HG03095 (cell line): Measurements from ENCODE around the gene KLHL11.
"Not testable (repeated sequence)": the region's sequence is repeated elsewhere in the genome, so short reads cannot be mapped to it uniquely, and the experiment has no call there.

Source experiments
- ATAC-seq: cut with Tn5 transposase; IDR thresholded peaks from one replicate; pipeline ENCODE4 v1.9.1; 2021; ENCODE audit warnings: moderate library complexity; ENCODE audit not compliant: unreplicated experiment

The KLHL11 gene

DNA sequence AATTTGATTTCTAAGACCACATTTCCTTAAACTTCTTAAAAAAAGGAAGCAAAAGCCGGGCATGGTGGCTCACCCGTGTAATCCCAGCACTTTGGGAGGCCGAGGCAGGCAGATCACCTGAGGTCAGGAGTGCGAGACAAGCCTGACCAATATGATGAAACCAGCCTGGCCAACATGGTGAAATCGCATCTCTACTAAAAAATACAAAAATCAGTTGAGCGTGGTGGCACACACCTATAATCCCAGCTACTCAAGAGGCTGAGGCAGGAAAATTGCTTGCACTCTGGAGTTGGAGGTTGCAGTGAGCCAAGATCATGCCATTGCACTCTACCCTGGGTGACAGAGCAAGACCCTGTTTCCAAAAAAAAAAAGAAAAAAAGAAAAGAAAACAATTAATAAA is 24.4 kb downstream of the KLHL11 start:
- not testable (repeated sequence) for ATAC-seq

DNA sequence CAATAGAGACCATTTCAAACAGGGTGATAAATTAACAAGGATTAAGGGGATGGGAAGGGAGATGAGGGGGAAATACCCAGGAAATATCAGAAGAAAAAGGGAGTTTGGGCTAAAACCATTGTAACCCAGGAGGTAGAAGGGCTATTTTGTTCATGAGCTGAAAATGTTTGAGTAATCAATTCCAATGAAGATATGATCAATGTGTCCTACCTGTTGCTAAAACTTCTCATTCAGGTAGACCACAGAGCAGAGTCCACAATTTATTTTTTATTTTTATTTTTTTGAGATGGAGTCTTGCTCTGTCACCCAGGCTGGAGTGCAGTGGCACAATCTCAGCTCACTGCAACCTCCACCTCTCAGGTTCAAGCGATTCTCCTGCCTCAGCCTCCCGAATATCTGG is 25.8 kb downstream of the KLHL11 start:
- not testable (repeated sequence) for ATAC-seq

DNA sequence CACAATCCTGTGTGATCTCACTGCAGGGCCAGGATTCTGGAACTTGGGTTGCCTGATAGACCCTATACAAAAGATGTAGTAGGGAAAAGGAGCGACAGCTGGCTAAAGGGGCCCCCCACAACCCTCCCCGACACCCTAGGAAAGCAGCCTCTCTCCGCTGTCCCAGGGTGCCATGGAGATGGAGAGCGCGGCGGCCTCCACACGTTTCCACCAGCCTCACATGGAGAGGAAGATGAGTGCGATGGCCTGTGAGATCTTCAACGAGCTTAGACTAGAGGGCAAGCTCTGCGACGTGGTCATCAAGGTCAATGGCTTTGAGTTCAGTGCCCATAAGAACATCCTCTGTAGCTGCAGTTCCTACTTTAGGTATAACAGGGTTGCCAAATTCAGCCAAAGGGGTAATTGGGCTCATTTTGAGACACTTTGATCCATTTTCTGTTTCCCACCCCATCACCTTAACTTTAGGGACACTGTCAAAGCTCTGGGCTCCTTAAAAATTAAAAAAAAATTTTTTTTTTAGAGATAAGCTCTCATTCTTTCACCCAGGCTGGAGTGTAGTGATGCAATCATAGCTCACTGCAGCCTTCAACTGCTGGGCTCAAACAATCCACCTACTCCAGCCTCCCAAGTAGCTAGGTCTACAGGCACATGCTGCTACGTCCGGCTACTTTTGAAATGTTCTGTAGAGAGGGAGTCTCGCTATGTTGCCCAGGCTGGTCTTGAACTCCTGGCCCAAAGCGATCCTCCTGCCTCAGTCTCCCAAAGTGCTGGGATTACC is 27.3 kb downstream of the KLHL11 start, which contains the start of gene KLHL10:
Gene KLHL10, plus strand, starts transcription at position 65 of the 778 bp plus-strand sequence. Its CDS starts 108 bp downstream, at position 173.
- ATAC-seq = no peak

DNA sequence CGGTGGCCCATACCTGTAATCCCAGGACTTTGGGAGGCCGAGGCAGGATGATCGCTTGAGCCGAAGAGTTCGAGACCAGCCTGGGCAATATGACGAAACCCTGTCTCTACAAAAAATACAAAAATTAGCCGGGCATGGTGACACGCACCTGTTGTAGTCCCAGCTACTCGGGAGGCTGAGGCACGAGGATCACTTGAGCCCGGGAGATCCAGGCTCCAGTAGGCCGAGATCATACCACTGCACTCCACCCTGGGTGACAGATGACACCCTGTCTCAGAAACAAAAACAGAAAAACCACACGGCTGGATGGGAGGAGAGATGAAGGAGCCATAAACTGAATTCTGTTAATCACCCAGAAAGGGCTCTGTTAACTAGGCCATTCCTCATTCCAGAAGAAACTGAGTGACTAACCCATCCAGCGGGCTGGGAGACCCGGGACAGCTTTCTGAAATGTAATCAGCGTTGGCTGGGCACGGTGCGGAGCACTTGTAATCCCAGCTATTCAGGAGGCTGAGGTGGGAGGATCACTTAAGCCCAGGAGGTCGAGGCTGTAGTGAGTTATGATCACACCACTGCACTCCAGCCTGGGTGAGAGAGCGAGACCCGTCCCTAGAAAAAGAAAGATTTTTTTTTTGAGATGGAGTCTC is 28.6 kb downstream of the KLHL11 start:
- ATAC-seq = no peak

DNA sequence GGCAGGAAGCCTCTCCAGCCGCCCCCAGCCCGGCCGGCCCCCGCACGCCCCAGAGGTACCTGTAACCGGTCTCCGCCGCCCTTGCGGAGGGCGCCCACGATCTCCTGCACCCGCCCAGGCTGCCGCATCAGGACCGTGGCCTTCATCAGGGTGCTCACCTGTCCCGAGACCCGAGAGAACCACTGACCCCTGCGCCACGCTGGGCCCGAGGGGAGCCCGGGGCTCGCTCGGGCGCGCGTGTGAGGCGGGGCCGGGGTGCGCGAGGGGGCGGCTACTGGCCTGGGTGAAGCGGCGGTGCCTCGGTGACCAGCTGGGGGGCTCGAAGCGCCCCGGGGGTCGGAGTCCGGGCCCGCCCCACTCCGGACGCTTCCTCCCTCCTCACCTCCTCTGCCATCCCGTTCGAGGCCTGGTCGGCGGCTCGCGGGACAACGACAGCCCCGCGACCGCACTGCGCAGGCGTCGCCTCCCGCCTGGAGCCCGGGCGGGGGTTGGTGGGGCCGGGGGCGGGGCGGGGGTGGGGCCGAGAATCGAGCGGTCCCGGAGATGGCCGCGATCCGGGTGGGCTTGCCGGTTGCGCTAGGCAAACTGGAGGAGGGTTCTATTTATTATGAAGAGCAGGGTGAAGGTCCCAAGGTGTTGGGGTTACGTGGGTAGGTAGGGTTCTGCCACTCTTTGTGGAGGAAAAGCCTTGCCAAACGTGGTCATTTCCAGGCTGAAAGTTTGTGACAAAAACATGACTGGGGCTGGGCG is 29.2 kb downstream of the KLHL11 start, which contains the start of gene NT5C3B:
Gene NT5C3B, minus strand, starts transcription at position 433 of the 750 bp plus-strand sequence. Its CDS starts 39 bp downstream, at position 394.
- no peak for ATAC-seq

DNA sequence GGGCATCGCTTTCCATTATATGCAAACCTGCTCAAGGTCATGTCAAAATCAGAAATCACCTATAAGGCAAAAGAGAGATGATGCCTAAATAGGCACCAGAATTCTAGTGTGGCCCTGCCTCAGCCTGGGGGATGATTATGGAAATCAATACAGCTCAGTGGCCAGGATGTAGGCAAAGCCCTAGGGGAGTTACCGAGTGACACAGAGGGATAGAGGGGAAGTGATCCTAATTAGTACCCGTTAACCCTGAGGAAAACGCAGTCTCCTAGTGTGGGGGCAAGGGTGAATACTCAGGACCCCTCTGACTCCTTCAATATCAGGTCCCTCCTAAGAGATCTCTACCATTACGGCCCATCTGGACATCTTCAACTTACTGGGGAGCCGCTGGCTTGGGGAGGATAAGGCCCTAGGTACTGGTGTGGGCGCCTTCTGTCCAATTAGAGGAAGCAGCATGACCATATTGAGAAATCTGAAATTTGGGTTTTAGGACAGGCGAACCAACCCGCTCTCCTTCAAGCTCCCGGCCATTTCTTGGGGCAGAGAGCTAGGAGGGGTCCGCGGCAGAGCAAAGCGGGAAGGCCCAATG is 29.9 kb downstream of the KLHL11 start:
- no peak for ATAC-seq

DNA sequence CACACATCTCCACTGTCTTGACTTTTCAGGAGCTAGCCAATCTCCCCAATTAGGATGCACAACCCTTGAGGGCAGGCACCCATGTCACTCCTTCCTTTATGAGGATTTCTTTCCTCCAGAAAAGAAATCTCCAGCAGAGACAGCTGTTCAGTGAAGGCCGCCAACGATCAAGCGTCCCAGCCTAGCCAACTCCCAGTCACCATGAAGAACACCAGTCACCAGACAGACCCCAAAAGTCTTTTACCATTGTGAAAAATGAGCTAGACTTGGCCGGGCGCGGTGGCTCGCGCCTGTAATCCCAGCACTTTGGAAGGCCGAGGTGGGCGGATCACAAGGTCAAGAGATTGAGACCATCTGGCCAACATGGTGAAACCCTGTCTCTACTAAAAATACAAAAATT is 35.3 kb downstream of the KLHL11 start:
- ATAC-seq = not testable (repeated sequence)

DNA sequence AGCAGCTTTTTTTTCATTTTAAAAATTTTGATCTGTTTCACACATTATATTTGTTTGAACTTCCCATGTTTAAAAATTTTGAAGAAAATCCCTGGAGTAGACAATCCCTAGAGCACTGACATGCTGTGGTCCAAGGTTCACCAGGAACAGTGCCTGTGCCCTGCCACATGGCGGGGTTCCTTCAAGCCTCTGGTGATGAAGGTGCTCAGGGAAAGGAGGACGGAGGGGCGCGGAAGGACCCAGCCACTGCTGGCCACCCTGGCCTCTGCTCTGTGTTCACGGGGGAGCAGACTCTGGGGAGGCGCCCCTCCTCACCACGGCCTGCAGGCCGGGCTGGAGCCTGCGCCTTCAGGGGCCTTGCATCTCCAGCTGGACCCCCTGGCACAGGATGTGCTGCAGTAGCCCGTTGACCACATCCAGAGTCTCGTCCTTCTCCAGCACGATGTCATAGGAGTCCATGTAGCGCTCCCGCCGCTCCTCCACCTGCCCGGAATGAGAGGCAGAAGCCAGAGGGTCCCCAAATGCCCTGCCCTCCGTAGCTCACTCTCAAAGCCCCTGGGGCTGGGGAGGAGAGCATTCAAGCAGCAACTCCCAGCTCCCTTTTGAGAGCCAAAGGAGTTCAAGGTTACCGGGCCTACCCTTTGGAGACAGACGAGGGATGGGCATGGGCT is 39.9 kb downstream of the KLHL11 start:
- no peak for ATAC-seq

DNA sequence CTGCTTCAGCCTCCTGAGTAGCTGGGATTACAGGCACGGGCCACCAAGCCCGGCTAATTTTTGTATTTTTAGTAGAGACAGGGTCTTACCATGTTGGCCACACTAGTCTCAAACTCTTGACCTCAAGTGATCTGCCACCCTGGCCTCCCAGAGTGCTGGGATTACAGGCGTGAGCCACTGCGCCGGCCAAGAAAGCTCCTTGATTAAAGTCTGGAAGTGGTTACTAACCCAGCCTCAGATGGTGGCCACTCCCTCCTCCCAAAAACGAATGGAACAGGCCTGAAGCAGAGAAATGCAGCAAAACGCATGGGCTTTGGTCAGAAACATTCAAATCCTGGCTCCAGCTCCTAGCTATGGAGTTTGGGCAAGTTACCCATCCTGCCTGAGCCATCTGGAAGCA is 41.1 kb downstream of the KLHL11 start:
- no peak for ATAC-seq

GRCh38 chr17:41823580-41823979 is 41.6 kb downstream of the KLHL11 start:
- ATAC-seq = no peak

GRCh38 chr17:41823141-41823524 is 42.1 kb downstream of the KLHL11 start:
- no peak for ATAC-seq

DNA sequence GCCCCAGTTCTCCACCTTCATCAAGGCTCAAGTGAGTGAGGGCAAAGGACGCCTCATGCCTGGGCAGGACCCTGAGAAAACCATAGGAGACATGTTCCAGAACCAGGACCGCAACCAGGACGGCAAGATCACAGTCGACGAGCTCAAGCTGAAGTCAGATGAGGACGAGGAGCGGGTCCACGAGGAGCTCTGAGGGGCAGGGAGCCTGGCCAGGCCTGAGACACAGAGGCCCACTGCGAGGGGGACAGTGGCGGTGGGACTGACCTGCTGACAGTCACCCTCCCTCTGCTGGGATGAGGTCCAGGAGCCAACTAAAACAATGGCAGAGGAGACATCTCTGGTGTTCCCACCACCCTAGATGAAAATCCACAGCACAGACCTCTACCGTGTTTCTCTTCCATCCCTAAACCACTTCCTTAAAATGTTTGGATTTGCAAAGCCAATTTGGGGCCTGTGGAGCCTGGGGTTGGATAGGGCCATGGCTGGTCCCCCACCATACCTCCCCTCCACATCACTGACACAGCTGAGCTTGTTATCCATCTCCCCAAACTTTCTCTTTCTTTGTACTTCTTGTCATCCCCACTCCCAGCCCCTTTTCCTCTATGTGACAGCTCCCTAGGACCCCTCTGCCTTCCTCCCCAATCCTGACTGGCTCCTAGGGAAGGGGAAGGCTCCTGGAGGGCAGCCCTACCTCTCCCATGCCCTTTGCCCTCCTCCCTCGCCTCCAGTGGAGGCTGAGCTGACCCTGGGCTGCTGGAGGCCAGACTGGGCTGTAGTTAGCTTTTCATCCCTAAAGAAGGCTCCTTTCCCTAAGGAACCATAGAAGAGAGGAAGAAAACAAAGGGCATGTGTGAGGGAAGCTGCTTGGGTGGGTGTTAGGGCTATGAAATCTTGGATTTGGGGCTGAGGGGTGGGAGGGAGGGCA is 42.7 kb downstream of the KLHL11 start:
- no peak for ATAC-seq

- ATAC-seq = no peak
Observed at GRCh38 chr17:41821776-41822175, 43.4 kb downstream of the KLHL11 start.

- no peak for ATAC-seq
Observed at GRCh38 chr17:41818024-41818423, 47.2 kb downstream of the KLHL11 start.

- ATAC-seq = no peak
Observed at GRCh38 chr17:41816637-41817320, 48.4 kb downstream of the KLHL11 start.

DNA sequence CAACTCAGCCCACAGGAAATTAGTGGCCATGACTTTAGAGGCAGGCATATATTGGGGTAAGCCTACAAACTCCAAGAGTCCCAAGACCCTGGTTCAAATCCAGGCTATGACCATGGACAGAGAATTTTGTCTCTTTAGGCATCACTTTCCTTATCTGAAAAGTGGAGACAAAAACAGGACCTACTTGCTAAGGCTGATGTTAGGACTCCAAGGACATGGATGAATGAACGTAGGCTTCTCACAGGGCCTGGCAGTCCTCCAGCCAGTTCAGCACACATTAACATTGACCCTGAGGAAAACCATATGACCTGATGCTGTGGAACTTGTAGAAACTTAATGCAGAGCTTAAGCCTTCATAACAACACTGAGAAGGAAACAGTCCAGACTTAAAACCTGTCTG is 51.0 kb downstream of the KLHL11 start:
- ATAC-seq = no peak

DNA sequence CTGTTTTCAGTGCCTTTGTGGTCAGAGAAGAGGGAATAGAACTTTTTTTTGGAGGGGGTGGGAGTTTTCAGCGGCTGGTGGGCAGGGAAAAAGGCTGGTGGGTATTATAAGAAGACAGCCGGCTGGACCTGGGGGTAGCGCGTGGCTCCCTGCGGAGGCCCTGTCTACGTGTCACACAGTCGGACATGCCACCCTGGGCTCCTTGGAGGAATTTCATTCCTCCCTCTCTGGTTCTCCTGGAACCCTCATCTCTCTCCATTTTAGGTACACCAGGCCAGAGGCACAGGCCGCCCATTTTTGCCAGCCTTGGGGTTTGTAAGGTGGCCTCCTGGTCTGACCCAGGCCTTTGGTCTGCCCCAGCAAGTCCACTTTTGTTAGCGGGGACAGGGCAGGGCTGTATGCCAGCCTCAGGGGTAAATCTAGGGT is 51.5 kb downstream of the KLHL11 start:
- ATAC-seq = no peak

DNA sequence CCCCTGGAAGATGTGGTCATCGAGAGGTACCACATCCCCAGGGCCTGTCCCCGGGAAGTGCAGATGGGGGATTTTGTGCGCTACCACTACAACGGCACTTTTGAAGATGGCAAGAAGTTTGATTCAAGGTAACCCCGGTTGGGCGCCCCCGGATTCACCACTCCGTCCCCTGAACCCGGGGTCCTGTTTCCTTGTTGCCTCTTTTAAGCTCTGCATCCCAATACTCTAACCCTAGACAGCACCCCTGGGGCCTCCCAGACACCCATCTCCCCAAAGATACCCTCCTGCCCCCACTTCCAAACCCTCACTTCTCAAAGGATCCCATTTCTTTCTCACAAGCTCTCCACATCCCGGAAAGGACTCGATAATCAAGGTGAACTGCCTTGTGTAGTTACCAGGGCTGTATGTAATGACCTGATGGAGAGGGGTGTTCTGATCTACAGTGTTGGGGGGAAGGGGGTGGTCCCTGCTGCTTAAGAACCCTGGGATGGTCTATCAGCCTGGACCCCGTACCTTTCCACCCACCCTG is 52.0 kb downstream of the KLHL11 start:
- ATAC-seq = no peak
